Lower lobe of right lung (tissue), 2 donors: Measurements from ENCODE around the gene NASP. TPM values are rescaled to one million over a fixed set of nuclear protein-coding genes. Genes with fewer than 3 reads are reported as not detected.

Experiments used
- ATAC-seq, 2 donors: fragments of 200-7000 bp; cut with Tn5 transposase; one replicate each; pipeline ENCODE4 v1.9.1; 2020 to 2022; ENCODE audit warnings: mild to moderate bottlenecking in 2 of 2, moderate library complexity in 2 of 2
- DNase-seq: peaks from one replicate; pipeline ENCODE4 v3.0.0-alpha.2; 2020
- H3K27ac ChIP-seq: fragments of 200-600 bp; one replicate; pipeline ENCODE4 v1.8.0; 2022
- H3K27me3 ChIP-seq: fragments of 200-600 bp; one replicate; pipeline ENCODE4 v1.8.0; 2022; ENCODE audit warnings: low read depth
- H3K36me3 ChIP-seq: fragments of 200-600 bp; one replicate; pipeline ENCODE4 v1.8.0; 2022; ENCODE audit warnings: mild to moderate bottlenecking
- H3K4me1 ChIP-seq: fragments of 200-600 bp; one replicate; pipeline ENCODE4 v1.8.0; 2022
- H3K4me3 ChIP-seq: fragments of 200-600 bp; one replicate; pipeline ENCODE4 v1.8.0; 2022; ENCODE audit warnings: mild to moderate bottlenecking
- H3K9me3 ChIP-seq: fragments of 200-600 bp; one replicate; pipeline ENCODE4 v1.8.0; 2022
- CTCF ChIP-seq: fragments of 200-600 bp; IDR thresholded peaks from one replicate; pipeline ENCODE4 v1.8.0; 2022; ENCODE audit warnings: antibody characterized with exemption, mild to moderate bottlenecking
- intact Hi-C: fragments of 100-400 bp; cut with DNase I; formaldehyde crosslinking; loops from one replicate; pipeline ENCODE4 v1.11.0; 2022
- total RNA-seq: library from RNA; stranded (reverse); fragmentation: NEBNext Ultra II Directional; extraction: Animal tissue kit (Norgen Biotek cat#: 25700); gene quantifications from one replicate; pipeline ENCODE4 v1.2.1, GENCODE V29; 2021
- donor health status: DM: no; HTN: yes; CAD: no; lungs with severe emphysema.

Gene NASP
- total RNA-seq, 1 donor from 2014 or later, result 50.0 TPM

GRCh38 chr1:45543581-45544417, 40.0 kb upstream of the NASP start:
- intact Hi-C loops, result no loop called here
- DNase-seq (peak; percentile 78), ATAC-seq (peak; percentile 84 to 89)
- H3K36me3 ChIP-seq, result no peaks in the 10 kb centered on the region
- H3K9me3 ChIP-seq, result no peaks in the 10 kb centered on the region
- H3K27ac ChIP-seq, result peak overlapping the region; percentile 63
- H3K27me3 ChIP-seq, result no peaks in the 10 kb centered on the region
- no peak for TF ChIP-seq CTCF
- H3K4me1 ChIP-seq, result peaks cover 29% of the 10 kb centered on the region
- peak overlapping the region; percentile 1 for H3K4me3 ChIP-seq

DNA sequence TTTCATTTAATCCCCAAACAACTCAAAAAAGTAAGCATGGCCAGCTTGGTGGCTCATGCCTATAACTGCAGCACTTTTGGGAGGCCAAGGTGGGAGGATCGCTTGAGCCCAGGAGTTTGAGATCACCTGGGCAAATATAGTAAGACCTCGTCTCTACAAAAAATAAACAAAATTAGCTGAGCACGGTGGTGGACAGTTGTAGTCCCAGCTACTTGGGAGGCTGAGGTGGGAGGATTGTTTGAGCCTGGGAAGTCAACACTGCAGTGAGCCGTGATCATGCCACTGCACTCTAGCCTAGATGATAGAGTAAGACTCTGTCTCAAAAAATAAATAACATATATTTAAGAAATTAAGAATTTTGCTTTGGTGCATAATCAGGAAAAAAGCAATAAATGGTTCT, 39.3 kb upstream of the NASP start:
- Histone ChIP-seq H3K27ac (peak overlapping the region; percentile 12), H3K9me3 (no peaks in the 10 kb centered on the region), H3K4me1 (peaks cover 29% of the 10 kb centered on the region), H3K4me3 (no peak overlapping the region), H3K27me3 (no peaks in the 10 kb centered on the region), H3K36me3 (no peaks in the 10 kb centered on the region)
- ATAC-seq (no peak), DNase-seq (no peak)
- intact Hi-C loops, result no loop called here
- no peak for TF ChIP-seq CTCF

DNA sequence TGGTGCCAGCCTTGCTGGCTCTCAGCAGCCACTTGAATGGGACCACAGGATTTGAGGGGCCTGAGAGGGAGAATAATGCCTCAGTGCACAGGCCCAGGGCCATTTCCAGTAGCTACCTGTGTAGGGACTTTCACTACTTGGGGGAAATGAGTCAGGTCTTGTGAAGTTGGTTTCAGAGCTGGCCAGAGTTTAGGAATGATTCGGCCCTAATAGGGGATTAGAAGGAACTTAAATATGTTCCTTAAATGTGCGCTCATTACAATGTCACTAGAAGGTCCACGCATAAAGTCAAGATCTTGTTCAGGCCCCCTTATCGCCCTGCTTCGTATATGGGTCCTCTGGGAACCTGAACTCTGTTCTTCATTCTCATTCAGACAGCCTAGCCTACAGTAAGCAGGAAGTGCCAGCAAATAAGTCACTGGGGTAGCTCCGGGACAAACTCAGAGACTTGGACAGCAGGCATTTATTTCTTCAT, 38.8 kb upstream of the NASP start:
- Histone ChIP-seq H3K4me3 (no peak overlapping the region), H3K27me3 (no peaks in the 10 kb centered on the region), H3K4me1 (peaks cover 32% of the 10 kb centered on the region), H3K36me3 (no peaks in the 10 kb centered on the region), H3K27ac (peak overlapping the region; percentile 12), H3K9me3 (no peaks in the 10 kb centered on the region)
- ATAC-seq (no peak), DNase-seq (no peak)
- intact Hi-C loops, result no loop called here
- TF ChIP-seq CTCF, result no peak

- H3K9me3 ChIP-seq, result no peaks in the 10 kb centered on the region
- no peak for TF ChIP-seq CTCF
- H3K36me3 ChIP-seq, result no peaks in the 10 kb centered on the region
- ATAC-seq, result no peak
- H3K4me1 ChIP-seq, result peaks cover 36% of the 10 kb centered on the region
- intact Hi-C loops, result no loop called here
- peak overlapping the region; percentile 12 for H3K27ac ChIP-seq
- H3K4me3 ChIP-seq, result no peak overlapping the region
- H3K27me3 ChIP-seq, result no peaks in the 10 kb centered on the region
- DNase-seq, result peak; percentile 12
These were observed 38.1 kb upstream of the NASP start for GRCh38 chr1:45545553-45546310.

DNA sequence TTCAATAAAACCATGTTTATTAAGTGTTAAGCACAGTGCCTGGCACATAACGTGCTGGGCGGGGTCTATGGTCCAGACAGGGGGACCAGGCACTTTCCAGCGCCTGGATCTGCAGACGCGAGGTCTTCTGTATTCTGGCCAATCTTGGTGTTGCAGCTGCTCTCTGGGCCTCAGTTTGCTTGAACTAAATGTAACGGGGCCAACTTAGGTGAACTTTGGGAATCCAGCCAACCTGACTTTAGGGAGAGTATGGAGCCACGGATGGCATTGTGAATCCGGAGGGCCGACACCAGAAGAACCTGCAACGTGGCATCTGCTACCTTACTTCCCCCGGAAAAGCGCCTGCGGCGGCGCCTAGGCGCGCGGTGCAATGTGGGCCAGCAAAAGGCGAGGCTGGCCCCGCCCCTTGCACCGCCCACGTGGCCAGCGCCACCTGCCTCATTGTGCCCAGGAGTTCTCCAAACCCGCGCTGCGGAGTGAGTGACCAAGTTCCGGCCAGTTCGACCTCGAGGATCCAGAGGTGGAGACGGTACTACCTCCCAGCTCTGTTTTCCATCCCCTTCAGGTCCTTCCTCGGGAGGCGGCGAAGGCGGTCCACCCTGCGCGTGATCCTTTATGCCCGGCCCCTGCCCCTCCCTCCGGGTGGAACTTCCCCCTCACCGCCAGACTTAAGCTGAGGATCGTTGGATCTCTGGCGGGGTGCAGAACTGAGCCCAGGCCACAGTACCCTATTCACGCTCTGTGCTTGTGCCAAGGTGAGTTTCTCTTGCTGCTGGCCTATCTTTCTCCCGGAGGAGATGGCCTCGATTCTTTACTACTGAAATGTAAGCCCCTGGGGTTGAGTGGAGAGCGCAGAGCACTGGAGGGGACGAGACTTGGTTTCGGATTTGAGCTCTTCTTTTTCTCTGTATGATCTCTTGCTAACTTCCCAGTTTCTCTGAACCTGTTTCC, 33.2 kb upstream of the NASP start, which contains the start of gene AKR1A1:
Gene AKR1A1, plus strand, starts transcription at position 426 of the 951 bp plus-strand sequence. CDS start 10,969 bp downstream, outside the sequence.
- intact Hi-C loops, result no loop called here
- peaks cover 28% of the 10 kb centered on the region for H3K36me3 ChIP-seq
- DNase-seq, result peak; percentile 94
- no peak for TF ChIP-seq CTCF
- H3K27me3 ChIP-seq, result no peaks in the 10 kb centered on the region
- peak within 1 kb of the TSS; percentile 85 for H3K27ac ChIP-seq
- peak within 1 kb of the TSS; percentile 87 for H3K4me3 ChIP-seq
- no peaks in the 10 kb centered on the region for H3K9me3 ChIP-seq
- peaks cover 22% of the 10 kb centered on the region for H3K4me1 ChIP-seq
- ATAC-seq, result peak; percentile 98 to 99
